A549 (cell line): ENCODE data around the gene VEZT. TPM values are rescaled to one million over a fixed set of nuclear protein-coding genes. Genes with fewer than 3 reads are reported as not detected.
A peak's percentile ranks its signal among the peaks of the same experiment; 100 is the strongest.

Experiments
- ATAC-seq, 2 experiments: fragments of 200-7000 bp in 1 of 2; fragments of >200 bp in 1 of 2; cut with Nextera tagmentation in 1 of 2; cut with Tn5 transposase in 1 of 2; 3 replicates each; pipeline versions ENCODE4 v1.8.0 to v1.9.1; 2018 to 2020; ENCODE audit warnings: mild to moderate bottlenecking in 1 of 2, moderate library complexity in 1 of 2
- CTCF ChIA-PET: fragments of 300-600 bp; sonication (Branson Sonifier 250); formaldehyde crosslinking; extraction: SDS; loops from one replicate; lab custom pipeline; 2021; ENCODE audit warnings: antibody characterized with exemption, inconsistent platforms; lab: Yijun Ruan, JAX
- POLR2A ChIA-PET: fragments of 350-600 bp; formaldehyde crosslinking; extraction: SDS; loops from one replicate; lab custom pipeline; 2021; ENCODE audit warnings: antibody characterized with exemption, inconsistent platforms; lab: Yijun Ruan, JAX
- DNase-seq, 2 experiments: peaks; one replicate each; pipeline versions ENCODE4 v3.0.0 to v3.0.0-alpha.2; 2011 to 2016; ENCODE audit warnings: low read depth in 1 of 2, low spot score in 1 of 2
- FAIRE-seq: peaks from 2 replicates; lab custom pipeline; 2011; peaks lifted over from hg19 to GRCh38; lab: Jason Lieb, UNC
- H3K27ac ChIP-seq, 2 experiments: fragments of >200 bp; sonication (Bioruptor Twin); formaldehyde crosslinking; 3 replicates each; pipeline ENCODE4 v1.5.1; 2016 to 2017
- H3K4me1 ChIP-seq: fragments of >200 bp; sonication (Bioruptor Twin); formaldehyde crosslinking; 3 replicates; pipeline ENCODE4 v1.6.1; 2016
- H3K4me2 ChIP-seq: fragments of >200 bp; sonication (Bioruptor Twin); formaldehyde crosslinking; 3 replicates; pipeline ENCODE4 v1.6.1; 2016
- H3K4me3 ChIP-seq: fragments of >200 bp; sonication (Bioruptor Twin); formaldehyde crosslinking; 3 replicates; pipeline ENCODE4 v1.5.1; 2016
- H3K9me3 ChIP-seq: fragments of >200 bp; sonication (Bioruptor Twin); formaldehyde crosslinking; 3 replicates; pipeline ENCODE4 v1.6.1; 2016
- ATOH8 ChIP-seq: fragments of 250-450 bp; sonication (Bioruptor Pico); IDR thresholded peaks from 2 replicates; pipeline ENCODE4 v1.5.0; 2020; ENCODE audit warnings: low read depth, mild to moderate bottlenecking, moderate library complexity
- CBX2 ChIP-seq: fragments of 200-600 bp; sonication (generic); IDR thresholded peaks from 2 replicates; pipeline ENCODE4 v1.6.1; 2016; ENCODE audit warnings: low read depth, mild to moderate bottlenecking, borderline replicate concordance
- FOSL2 ChIP-seq, 2 experiments: fragments of 450-650 bp in 1 of 2; fragments of >200 bp in 1 of 2; sonication (Bioruptor Twin) in 1 of 2; formaldehyde crosslinking; IDR thresholded peaks; 2 replicates each; pipeline versions ENCODE4 v1.5.0 to v1.6.1; 2016 to 2020; ENCODE audit warnings: mild to moderate bottlenecking in 1 of 2, moderate library complexity in 1 of 2
- GATA3 ChIP-seq: IDR thresholded peaks from 2 replicates; pipeline ENCODE4 v1.6.1; 2012; ENCODE audit warnings: borderline replicate concordance
- HEYL ChIP-seq: fragments of 250-450 bp; sonication (Bioruptor Pico); IDR thresholded peaks from 2 replicates; pipeline ENCODE4 v1.8.0; 2021; ENCODE audit warnings: mild to moderate bottlenecking, moderate library complexity
- JUNB ChIP-seq: fragments of >200 bp; sonication (Bioruptor Twin); formaldehyde crosslinking; IDR thresholded peaks from 2 replicates; pipeline ENCODE4 v1.6.1; 2016
- KDM1A ChIP-seq: fragments of 200-600 bp; sonication (generic); IDR thresholded peaks from 2 replicates; pipeline ENCODE4 v1.6.1; 2016; ENCODE audit warnings: low read depth, mild to moderate bottlenecking
- KDM5A ChIP-seq: fragments of 200-600 bp; sonication (generic); IDR thresholded peaks from 2 replicates; pipeline ENCODE4 v1.6.1; 2016; ENCODE audit warnings: antibody characterized with exemption, mild to moderate bottlenecking
- MAFK ChIP-seq: fragments of 450-650 bp; IDR thresholded peaks from 2 replicates; pipeline ENCODE4 v1.6.1; 2014; ENCODE audit not compliant: partially characterized antibody
- NFE2L2 ChIP-seq: fragments of 150-350 bp; conservative IDR thresholded peaks from 2 replicates; pipeline ENCODE4 v1.6.1; 2014; ENCODE audit warnings: low read length
- NR3C1 ChIP-seq: fragments of >200 bp; sonication (Bioruptor Twin); formaldehyde crosslinking; IDR thresholded peaks from 3 replicates; pipeline ENCODE4 v1.6.1; 2017
- PHF8 ChIP-seq: fragments of 200-600 bp; sonication (generic); IDR thresholded peaks from 2 replicates; pipeline ENCODE4 v1.6.1; 2016; ENCODE audit warnings: low read depth, mild to moderate bottlenecking, antibody characterized with exemption, moderate library complexity, borderline replicate concordance
- POLR2AphosphoS2 ChIP-seq: conservative IDR thresholded peaks from 2 replicates; pipeline ENCODE4 v1.6.1; 2012; ENCODE audit warnings: low read length, improper control_type of control experiment, inconsistent platforms
- RARB ChIP-seq: fragments of 250-450 bp; sonication (Bioruptor Pico); IDR thresholded peaks from 2 replicates; pipeline ENCODE4 v1.8.0; 2021; ENCODE audit warnings: mild to moderate bottlenecking, moderate library complexity
- RCOR1 ChIP-seq: fragments of 150-350 bp; IDR thresholded peaks from 2 replicates; pipeline ENCODE4 v1.6.1; 2014; ENCODE audit warnings: antibody characterized with exemption, low read length, low read depth
- RFX5 ChIP-seq: fragments of 450-650 bp; IDR thresholded peaks from 2 replicates; pipeline ENCODE4 v1.7.1; 2014; ENCODE audit warnings: antibody characterized with exemption, mild to moderate bottlenecking, moderate library complexity
- TFCP2L1 ChIP-seq: fragments of 250-450 bp; sonication (Bioruptor Pico); IDR thresholded peaks from 2 replicates; pipeline ENCODE4 v1.5.0; 2021; ENCODE audit warnings: mild to moderate bottlenecking
- ZC3H11A ChIP-seq: fragments of 450-650 bp; IDR thresholded peaks from 2 replicates; pipeline ENCODE4 v1.6.1; 2014; ENCODE audit warnings: antibody characterized with exemption, mild to moderate bottlenecking
- ZFP36 ChIP-seq: fragments of 450-650 bp; IDR thresholded peaks from 2 replicates; pipeline ENCODE4 v1.6.1; 2014; ENCODE audit warnings: borderline replicate concordance; ENCODE audit not compliant: partially characterized antibody
- ZNF302 ChIP-seq: fragments of 250-450 bp; sonication (Bioruptor Pico); IDR thresholded peaks from 2 replicates; pipeline ENCODE4 v1.9.0; 2021; ENCODE audit warnings: inconsistent platforms, mild to moderate bottlenecking, moderate library complexity
- ZSCAN20 ChIP-seq: fragments of 250-450 bp; sonication (Bioruptor Pico); IDR thresholded peaks from 2 replicates; pipeline ENCODE4 v1.8.0; 2022; ENCODE audit warnings: mild to moderate bottlenecking, moderate library complexity
- WGBS: methylation state at CpG from one replicate; pipeline ENCODE4 v1.1.6; 2017; ENCODE audit errors: missing lambda C conversion rate; 5-methylcytosine and 5-hydroxymethylcytosine counted together
- polyA plus RNA-seq, 4 experiments: library from polyadenylated mRNA; depleted of rRNA in 3 of 4; stranded (reverse); fragments of >200 nt; fragmentation: RNase III in 1 of 4; extraction: RNeasy Plus Mini Kit Qiagen cat#74134 plus additional on column Dnase treatment in 1 of 4; gene quantifications; 2 replicates in 3 of 4; 3 replicates in 1 of 4; pipeline ENCODE4 v1.2.3, GENCODE V29; 2011 to 2017
- TF ChIP-seq, protein P1 (sequence below): fragments of >200 bp; sonication (Bioruptor Twin); formaldehyde crosslinking; IDR thresholded peaks from 3 replicates; pipeline ENCODE4 v1.6.1; 2016

VEZT gene
- polyA plus RNA-seq, 2 of the 4 experiments (the other 2 are of a cell fraction), result 87.1 to 259 TPM

DNA sequence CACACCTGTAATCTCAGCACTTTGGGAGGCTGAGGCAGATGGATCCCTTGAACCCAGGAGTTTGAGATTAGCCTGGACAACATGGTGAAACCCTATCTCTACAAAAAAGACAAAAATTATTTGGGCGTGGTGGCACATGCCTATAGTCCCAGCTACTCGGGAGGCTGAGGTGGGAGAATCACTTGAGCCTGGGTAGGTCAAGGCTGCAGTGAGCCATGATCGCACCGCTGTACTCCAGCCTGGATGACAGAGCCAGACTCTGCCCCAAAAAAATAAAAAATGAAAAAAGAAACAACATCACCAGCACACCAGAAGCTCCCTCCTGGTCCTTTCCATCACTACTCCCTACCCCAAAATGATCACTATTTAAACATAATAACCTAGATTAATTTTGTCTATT is 2.6 kb downstream of the VEZT start (continued):
- TF ChIP-seq ZSCAN20 (CRISPR knock-in tag) (no peak), RCOR1 (no peak), POLR2AphosphoS2 (no peak)
- TF ChIP-seq, protein P1, sequence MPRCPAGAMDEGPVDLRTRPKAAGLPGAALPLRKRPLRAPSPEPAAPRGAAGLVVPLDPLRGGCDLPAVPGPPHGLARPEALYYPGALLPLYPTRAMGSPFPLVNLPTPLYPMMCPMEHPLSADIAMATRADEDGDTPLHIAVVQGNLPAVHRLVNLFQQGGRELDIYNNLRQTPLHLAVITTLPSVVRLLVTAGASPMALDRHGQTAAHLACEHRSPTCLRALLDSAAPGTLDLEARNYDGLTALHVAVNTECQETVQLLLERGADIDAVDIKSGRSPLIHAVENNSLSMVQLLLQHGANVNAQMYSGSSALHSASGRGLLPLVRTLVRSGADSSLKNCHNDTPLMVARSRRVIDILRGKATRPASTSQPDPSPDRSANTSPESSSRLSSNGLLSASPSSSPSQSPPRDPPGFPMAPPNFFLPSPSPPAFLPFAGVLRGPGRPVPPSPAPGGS, result no peak
- TF ChIP-seq, all 56 proteins: peak for 0

DNA sequence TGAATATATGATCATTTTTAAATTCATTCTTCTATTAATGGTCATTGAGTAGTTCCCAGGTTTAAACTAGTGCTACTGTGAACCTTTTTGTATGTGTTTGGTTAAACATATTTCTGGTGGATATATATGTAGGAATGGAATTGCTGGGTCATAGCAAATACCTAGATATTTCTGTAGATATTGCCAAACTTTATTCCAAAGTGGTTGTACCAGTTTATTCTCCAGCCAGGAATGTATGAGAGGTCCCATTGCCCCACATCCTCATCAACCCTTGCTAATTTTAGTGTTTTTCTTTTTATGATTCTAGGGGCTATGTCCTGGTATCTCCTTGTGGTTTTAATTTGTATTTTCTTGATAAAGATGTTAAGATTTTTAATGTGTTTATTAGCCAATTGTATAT is 3.1 kb downstream of the VEZT start:
- ATAC-seq (no peak), DNase-seq (no peak), FAIRE-seq (no peak)
- Histone ChIP-seq H3K4me3 (no peak overlapping the region), H3K4me1 (peaks cover 50% of the 10 kb centered on the region), H3K4me2 (peak overlapping the region; percentile 70), H3K9me3 (no peaks in the 10 kb centered on the region), H3K27ac (peak overlapping the region in 1 of 2 experiments; percentile 9; a peak in 1 of 6 replicates)
- TF ChIP-seq ZC3H11A (no peak), CBX2 (no peak), TFCP2L1 (CRISPR knock-in tag) (no peak), GATA3 (no peak), KDM5A (no peak)
- ChIA-PET CTCF (no interaction called here), POLR2A (no interaction called here)

DNA sequence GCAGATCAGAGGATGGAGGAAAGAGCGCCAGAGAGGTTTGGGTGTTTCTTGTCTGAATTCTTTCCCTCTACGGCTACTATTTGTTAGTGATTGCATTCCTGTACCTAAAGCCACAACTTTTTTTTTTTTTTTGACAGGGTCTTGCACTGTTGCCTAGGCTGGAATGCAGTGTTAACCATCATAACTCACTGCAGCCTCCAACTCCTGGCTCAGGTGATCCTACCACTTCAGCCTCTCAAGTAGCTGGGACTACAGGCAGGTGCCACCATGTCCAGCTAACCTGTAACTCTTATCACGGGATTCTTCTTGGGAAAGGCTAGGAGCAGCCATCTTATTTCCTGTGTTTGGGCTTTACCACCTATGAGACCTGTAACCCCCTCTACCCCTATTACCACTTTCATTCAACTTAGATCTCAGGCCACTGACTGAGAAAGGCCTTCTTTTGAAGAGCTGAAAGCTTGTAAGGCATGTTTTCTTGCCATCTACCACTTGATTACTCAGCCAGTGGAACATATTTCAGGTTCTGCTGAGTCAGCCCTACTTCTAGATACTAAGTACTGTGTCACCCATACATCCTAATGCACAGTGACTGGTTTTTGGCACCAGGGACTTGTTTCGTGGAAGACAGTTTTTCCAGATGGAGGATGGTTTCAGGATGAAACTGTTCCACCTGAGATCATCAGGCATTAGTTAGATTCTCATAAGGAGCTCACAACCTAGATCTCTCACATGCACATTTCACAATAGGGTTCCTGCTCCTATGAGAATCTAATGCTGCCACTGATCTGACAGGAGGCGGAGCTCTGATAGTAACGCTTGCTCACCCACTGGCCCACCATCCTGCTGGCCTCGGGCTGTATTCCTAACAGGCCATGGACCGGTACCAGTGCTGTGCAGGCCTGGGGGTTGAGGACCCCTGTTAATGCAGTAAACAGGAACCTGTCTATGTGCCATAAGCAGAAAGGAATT is 6.9 kb downstream of the VEZT start:
- whole genome bisulfite sequencing, result 91% methylated on average over 8 of the region's 8 CpGs
- Histone ChIP-seq H3K9me3 (no peaks in the 10 kb centered on the region), H3K4me2 (peak overlapping the region; percentile 4; the same call in 1 of the 3 replicates), H3K4me3 (no peak overlapping the region), H3K4me1 (peaks cover 74% of the 10 kb centered on the region), H3K27ac (peak overlapping the region in 1 of 2 experiments; percentile 52; a peak in 3 of 6 replicates)
- CTCF ChIA-PET, result interaction anchor here (0.6 to 1.7 kb wide), 4 partner anchors 75 to 309 kb away, joined by 3 to 6 read pairs (median 3); no protein-coding TSS in a partner anchor
- TF ChIP-seq MAFK (peak; percentile 98), PHF8 (no peak)
- no peak for FAIRE-seq
- POLR2A ChIA-PET, result no interaction called here
- no peak for DNase-seq
- ATAC-seq, result peak in 1 of 2 experiments; percentile 37; a peak in 3 of 6 replicates

DNA sequence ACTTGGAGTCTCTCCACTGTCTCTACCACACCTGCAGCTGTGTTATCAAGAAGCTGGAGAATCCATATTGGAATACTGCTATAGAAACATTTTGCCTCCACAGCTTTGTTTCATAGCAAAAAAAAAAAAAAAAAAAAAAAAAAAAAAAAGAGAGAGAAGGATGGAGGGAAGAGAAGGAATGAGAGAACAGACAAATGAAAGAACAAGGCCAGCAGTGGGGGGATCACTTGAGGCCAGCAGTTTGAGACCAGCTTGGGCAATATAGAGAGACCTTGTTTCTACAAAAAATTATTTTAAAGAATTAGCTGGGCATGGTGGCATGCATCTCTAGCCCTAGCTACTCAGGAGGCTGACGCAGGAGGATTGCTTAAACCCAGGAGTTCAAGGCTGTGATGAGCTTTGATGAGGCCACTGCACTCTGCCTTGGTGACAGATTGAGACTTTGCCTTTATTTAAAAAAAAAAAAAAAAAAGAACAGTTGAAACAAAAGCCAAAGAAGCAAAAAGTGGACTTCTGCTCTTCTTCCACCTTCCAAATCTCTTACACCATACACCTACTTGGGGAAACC is 8.1 kb downstream of the VEZT start:
- Histone ChIP-seq H3K27ac (no peak overlapping the region), H3K4me3 (no peak overlapping the region), H3K4me2 (no peak overlapping the region), H3K9me3 (no peaks in the 10 kb centered on the region), H3K4me1 (peaks cover 75% of the 10 kb centered on the region)
- 91% methylated on average over 1 of the region's 1 CpG for WGBS
- CTCF ChIA-PET, result interaction anchor here (0.6 to 1.8 kb wide), 3 partner anchors 9 to 153 kb away, joined by 3 to 8 read pairs (median 6); partner anchors contain the start of genes FGD6, NR2C1 and VEZT
- DNase-seq (no peak), FAIRE-seq (no peak), ATAC-seq (no peak)
- no peak for TF ChIP-seq NFE2L2
- no peak for TF ChIP-seq ZFP36
- no peak for TF ChIP-seq NR3C1
- POLR2A ChIA-PET, result interaction anchor here (0.6 to 1.6 kb wide), 3 partner anchors 8 to 249 kb away, joined by 4 to 11 read pairs (median 5); partner anchors contain the start of genes FGD6 and VEZT

DNA sequence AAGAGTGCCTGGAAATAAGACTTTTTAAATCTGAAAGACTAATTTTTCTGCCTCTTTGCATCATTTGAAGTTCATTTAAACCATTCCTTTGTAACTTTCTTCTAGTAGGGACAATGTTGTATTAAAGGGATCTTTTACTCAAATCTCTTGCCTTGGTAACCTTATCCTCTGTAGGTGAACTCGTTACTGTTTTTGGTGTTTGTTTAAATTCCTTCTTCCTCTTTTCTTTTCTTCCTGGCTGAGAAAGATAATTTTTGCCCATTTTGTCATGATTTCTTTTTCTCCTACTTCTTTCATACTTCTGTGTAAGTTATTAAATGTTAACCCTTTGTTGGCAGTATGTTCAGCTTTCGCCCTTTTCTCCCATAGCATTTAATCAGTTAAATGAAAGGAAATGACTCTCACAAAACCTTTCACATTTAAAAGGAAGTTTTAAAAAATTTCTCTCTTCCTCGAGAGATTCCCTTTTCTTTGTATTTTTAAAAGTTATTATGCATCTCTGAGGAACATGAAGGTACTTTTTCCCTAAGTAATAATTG is 10.3 kb downstream of the VEZT start:
- Histone ChIP-seq H3K4me3 (no peak overlapping the region), H3K4me2 (peak overlapping the region; percentile 10; the same call in 2 of the 3 replicates), H3K9me3 (no peaks in the 10 kb centered on the region), H3K4me1 (peaks cover 72% of the 10 kb centered on the region), H3K27ac (no peak overlapping the region)
- ChIA-PET CTCF (interaction anchor here (1.2 to 3.4 kb wide), 2 partner anchors 106 to 111 kb away, joined by 4 to 12 read pairs; no protein-coding TSS in a partner anchor), POLR2A (no interaction called here)
- no peak for FAIRE-seq
- 75% methylated on average over 3 of the region's 3 CpGs for WGBS
- TF ChIP-seq RARB (CRISPR knock-in tag) (no peak), ZC3H11A (no peak), NFE2L2 (no peak), JUNB (no peak), ZNF302 (CRISPR knock-in tag) (no peak), ATOH8 (CRISPR knock-in tag) (no peak), FOSL2 (IDR thresholded peaks at IDR 0.05) (no peak), FOSL2 (CRISPR knock-in tag; IDR thresholded peaks at IDR 0.05) (no peak), RFX5 (no peak), HEYL (CRISPR knock-in tag) (no peak), KDM1A (no peak)
- no peak for DNase-seq
- ATAC-seq, result no peak
